Ectodermal cell (in vitro differentiated cells): ENCODE results near the gene PERM1.

Source experiments
- H3K27ac ChIP-seq: 2 replicates; pipeline ENCODE4 v1.7.0; 2013; ENCODE audit warnings: mild to moderate bottlenecking, low read depth, low read length; ENCODE audit not compliant: insufficient read depth, poor library complexity, severe bottlenecking
- H3K27me3 ChIP-seq: 2 replicates; pipeline ENCODE4 v1.7.0; 2013; ENCODE audit warnings: mild to moderate bottlenecking, low read length; ENCODE audit not compliant: insufficient read depth, control insufficient read depth, poor library complexity, severe bottlenecking
- H3K36me3 ChIP-seq: one replicate; pipeline ENCODE4 v1.7.0; 2013; ENCODE audit warnings: low read length; ENCODE audit not compliant: control insufficient read depth, insufficient read depth
- H3K4me1 ChIP-seq: one replicate; pipeline ENCODE4 v1.7.0; 2013; ENCODE audit warnings: low read length; ENCODE audit not compliant: control insufficient read depth, insufficient read depth
- H3K4me3 ChIP-seq: 2 replicates; pipeline ENCODE4 v1.7.0; 2013; ENCODE audit warnings: low read depth, low read length, control low read depth; ENCODE audit not compliant: insufficient read depth
- H3K9me3 ChIP-seq: 2 replicates; pipeline ENCODE4 v1.7.0; 2013; ENCODE audit warnings: mild to moderate bottlenecking, low read length, moderate library complexity; ENCODE audit not compliant: control insufficient read depth
- WGBS, 2 experiments: methylation state at CpG; one replicate each; pipeline ENCODE4 v1.1.7; 2013; ENCODE audit warnings: missing lambda C conversion rate in 2 of 2; 5-methylcytosine and 5-hydroxymethylcytosine counted together

PERM1 gene

DNA sequence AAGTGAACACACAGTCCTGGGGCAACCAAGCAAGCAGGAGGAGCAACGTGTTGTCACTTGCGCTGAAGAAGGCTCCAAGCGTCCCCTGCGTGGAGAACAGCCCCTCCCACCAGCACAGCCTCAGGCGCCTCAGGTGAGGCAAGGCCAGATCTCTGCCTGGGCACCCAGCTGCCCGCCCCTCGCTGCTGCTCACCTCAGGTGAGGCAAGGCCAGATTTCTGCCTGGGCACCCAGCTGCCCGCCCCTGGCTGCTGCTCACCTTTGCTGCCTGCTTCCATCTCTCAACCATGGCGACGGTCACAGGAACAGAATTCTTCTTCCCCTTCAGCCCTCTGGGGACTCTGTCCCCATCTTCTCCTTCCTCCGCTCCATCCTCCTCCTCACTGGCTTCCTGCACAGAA lies 25.3 kb downstream of the PERM1 start:
- 93 to 95% methylated on average over 11 of the region's 11 CpGs for WGBS, 2 experiments

GRCh38 chr1:955474-955873 lies 26.4 kb downstream of the PERM1 start:
- H3K36me3 ChIP-seq = peaks cover 34% of the 10 kb centered on the region

More for the DNA sequence above, 25.3 kb downstream of the PERM1 start:
- Histone ChIP-seq H3K27me3 (peaks cover 22% of the 10 kb centered on the region), H3K4me1 (no peaks in the 10 kb centered on the region), H3K9me3 (no peaks in the 10 kb centered on the region), H3K36me3 (peaks cover 30% of the 10 kb centered on the region), H3K4me3 (no peak overlapping the region), H3K27ac (no peak overlapping the region)

DNA sequence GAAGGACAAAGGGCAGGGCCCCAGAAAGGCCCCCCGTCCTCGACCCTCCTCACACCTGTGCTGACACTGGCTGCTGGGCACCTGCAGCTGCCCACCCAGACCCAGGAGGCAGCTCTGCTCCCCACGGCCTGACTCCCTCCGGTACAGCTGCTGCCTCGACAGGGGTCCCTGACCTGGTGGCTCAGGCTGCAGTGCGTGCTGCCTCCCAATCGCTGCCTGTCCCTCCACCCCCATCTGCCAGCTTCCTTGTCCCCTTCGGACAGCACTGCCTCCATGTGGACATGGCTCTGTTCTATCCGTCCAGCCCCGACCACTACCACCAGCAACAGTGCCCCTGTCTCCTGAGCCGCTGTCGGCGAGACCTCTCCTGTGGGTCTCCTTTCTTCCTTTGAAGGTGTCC lies 27.0 kb downstream of the PERM1 start:
- no peak overlapping the region for H3K4me3 ChIP-seq
- no peaks in the 10 kb centered on the region for H3K4me1 ChIP-seq
- 93 to 94% methylated on average over 13 of the region's 13 CpGs for WGBS, 2 experiments
- H3K36me3 ChIP-seq = peaks cover 39% of the 10 kb centered on the region
- H3K27ac ChIP-seq = no peak overlapping the region
- H3K9me3 ChIP-seq = no peaks in the 10 kb centered on the region
- peaks cover 8% of the 10 kb centered on the region for H3K27me3 ChIP-seq

More at GRCh38 chr1:955474-955873, 26.4 kb downstream of the PERM1 start:
- Histone ChIP-seq H3K9me3 (no peaks in the 10 kb centered on the region), H3K4me3 (no peak overlapping the region), H3K27me3 (peaks cover 13% of the 10 kb centered on the region), H3K27ac (no peak overlapping the region), H3K4me1 (no peaks in the 10 kb centered on the region)
- 94 to 96% methylated on average over 6 of the region's 6 CpGs for WGBS, 2 experiments

DNA sequence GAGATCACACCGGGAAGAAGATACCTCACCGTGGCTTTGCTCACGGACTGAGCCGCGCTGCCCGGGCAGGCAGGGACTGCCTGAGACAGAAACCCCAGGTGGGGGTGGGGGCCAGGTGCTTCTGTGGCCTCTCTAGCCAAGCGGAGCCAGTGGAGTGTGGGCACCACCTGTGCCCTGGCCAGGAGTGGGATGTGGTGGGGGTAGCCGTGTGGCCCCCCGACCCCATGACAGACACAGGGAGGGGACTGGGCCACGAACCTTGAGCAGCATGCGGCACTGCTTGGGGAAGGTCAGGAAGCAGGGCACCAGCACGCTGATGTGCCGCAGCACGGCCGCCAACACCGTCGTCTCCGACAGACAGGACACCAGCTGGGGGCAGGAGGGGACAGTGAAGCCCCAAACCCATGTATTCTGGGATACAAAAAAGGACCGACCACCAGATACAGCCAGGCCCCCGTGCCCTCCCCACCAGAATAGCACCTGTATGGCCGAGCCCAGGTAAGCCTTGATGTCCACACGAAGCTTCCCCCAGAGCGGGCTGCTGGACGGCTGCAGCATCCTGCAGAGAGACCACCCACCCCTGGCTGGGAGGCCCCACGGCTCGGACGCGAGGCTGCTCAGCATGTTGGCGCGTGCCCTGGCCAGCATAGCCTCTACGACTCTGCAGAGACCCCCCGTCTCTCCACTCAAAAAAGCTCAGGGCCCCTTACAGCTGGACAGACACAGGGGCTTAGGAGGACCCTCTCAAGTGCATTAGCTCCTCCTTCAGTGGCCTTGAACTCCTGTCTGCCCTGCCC lies 28.2 kb downstream of the PERM1 start:
- WGBS, 2 experiments = 92% methylated on average over 32 of the region's 32 CpGs
- Histone ChIP-seq H3K27me3 (no peaks in the 10 kb centered on the region), H3K4me3 (no peak overlapping the region), H3K4me1 (no peaks in the 10 kb centered on the region), H3K27ac (no peak overlapping the region), H3K9me3 (no peaks in the 10 kb centered on the region), H3K36me3 (peaks cover 44% of the 10 kb centered on the region)

DNA sequence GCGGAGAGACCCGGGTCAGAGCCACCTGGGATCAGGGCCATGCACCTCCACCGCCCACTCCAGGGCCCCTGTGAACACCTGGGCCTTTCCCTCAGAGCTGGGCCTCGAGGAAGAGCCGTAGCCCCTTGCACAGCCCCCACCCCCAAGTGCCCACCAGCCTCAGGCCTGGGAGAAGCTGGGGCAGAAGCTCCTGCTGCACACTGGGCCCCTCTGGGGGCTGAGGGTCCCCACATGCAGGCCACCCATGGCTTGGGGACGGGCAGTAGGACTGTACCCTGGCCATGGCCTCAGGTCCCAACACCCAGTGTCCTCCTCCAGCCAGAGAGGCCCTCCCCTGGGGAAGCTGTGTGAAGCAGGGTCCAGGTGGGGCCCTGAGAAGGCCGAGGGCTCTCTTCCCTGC lies 29.3 kb downstream of the PERM1 start:
- Histone ChIP-seq H3K36me3 (peaks cover 44% of the 10 kb centered on the region), H3K4me3 (no peak overlapping the region), H3K4me1 (no peaks in the 10 kb centered on the region), H3K9me3 (no peaks in the 10 kb centered on the region), H3K27me3 (no peaks in the 10 kb centered on the region), H3K27ac (no peak overlapping the region)
- WGBS, 2 experiments = 93 to 96% methylated on average over 7 of the region's 7 CpGs

DNA sequence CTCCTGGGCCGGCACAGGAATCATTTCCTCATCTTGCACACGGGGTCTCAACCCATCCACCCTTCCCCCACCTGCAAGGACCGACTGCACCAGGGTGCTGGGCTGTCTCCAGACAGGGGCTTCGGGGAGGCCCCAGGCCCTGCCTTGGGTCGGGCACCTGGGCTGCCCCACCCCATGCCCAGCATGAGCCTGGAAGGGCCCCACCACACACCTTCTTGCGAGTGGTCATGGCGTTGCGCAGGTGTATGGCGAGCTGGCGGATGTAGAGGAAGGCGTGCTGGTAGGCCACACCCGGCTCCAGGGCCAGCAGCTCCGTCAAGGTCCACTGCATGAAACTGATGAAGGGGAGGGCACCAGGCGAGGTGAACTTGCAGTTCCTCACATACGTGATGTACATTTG lies 29.7 kb downstream of the PERM1 start:
- Histone ChIP-seq H3K4me3 (no peak overlapping the region), H3K27ac (no peak overlapping the region), H3K27me3 (no peaks in the 10 kb centered on the region), H3K36me3 (peaks cover 44% of the 10 kb centered on the region), H3K9me3 (no peaks in the 10 kb centered on the region), H3K4me1 (no peaks in the 10 kb centered on the region)
- WGBS, 2 experiments = 96 to 97% methylated on average over 15 of the region's 15 CpGs

- 75% methylated on average over 6 of the region's 6 CpGs for WGBS, 2 experiments
- Histone ChIP-seq H3K27ac (no peak overlapping the region), H3K27me3 (no peaks in the 10 kb centered on the region), H3K4me1 (no peaks in the 10 kb centered on the region), H3K4me3 (no peak overlapping the region), H3K36me3 (peaks cover 47% of the 10 kb centered on the region), H3K9me3 (no peaks in the 10 kb centered on the region)
Measured at GRCh38 chr1:951364-951763, 30.5 kb downstream of the PERM1 start.

GRCh38 chr1:950881-951280 lies 31.0 kb downstream of the PERM1 start:
- H3K27me3 ChIP-seq = no peaks in the 10 kb centered on the region
- H3K27ac ChIP-seq = no peak overlapping the region
- no peaks in the 10 kb centered on the region for H3K9me3 ChIP-seq
- 94 to 97% methylated on average over 23 of the region's 23 CpGs for WGBS, 2 experiments
- H3K36me3 ChIP-seq = peaks cover 47% of the 10 kb centered on the region
- no peak overlapping the region for H3K4me3 ChIP-seq
- no peaks in the 10 kb centered on the region for H3K4me1 ChIP-seq

DNA sequence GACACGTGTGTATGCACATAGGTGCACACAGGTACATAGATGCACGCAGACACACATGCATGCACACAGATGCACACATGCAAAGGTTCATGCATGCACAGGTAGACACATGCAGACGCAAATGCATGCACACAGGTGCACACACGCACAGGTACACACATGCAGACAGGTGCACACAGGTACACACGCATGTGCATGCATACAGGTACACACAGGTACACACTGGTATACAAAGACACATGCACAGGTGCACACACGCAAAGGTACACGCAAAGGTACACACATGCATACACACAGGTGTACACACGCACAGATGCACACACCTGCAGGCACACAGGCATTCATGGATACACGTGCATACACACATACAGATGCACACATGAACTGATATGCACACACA lies 31.6 kb downstream of the PERM1 start:
- Histone ChIP-seq H3K27ac (no peak overlapping the region), H3K4me1 (no peaks in the 10 kb centered on the region), H3K4me3 (no peak overlapping the region), H3K9me3 (no peaks in the 10 kb centered on the region), H3K36me3 (peaks cover 41% of the 10 kb centered on the region), H3K27me3 (no peaks in the 10 kb centered on the region)
- 93 to 95% methylated on average over 9 of the region's 9 CpGs for WGBS, 2 experiments

DNA sequence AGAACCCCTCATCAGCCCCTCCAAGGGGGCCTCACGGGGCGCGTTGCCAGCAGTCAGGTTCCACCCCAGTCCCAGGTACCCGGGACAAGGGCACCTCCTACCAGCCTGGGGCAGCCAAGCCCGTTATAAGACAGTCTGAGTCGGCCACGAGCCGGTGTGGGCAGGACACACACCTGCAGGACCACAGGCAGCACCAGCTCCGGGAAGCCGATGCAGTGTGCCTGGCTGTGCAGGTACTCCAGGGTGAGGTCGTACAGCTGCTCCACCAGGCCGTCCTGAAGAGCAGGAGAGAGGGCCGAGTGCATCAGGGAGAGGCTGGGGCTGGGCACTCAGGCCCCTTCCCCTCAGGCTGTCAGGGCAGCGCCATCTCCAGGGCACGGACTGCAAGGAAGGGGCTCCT lies 33.9 kb downstream of the PERM1 start:
- Histone ChIP-seq H3K36me3 (peaks cover 23% of the 10 kb centered on the region), H3K9me3 (no peaks in the 10 kb centered on the region), H3K27me3 (peaks cover 12% of the 10 kb centered on the region), H3K4me1 (peaks cover under 1% of the 10 kb centered on the region), H3K4me3 (no peak overlapping the region), H3K27ac (no peak overlapping the region)
- 94 to 96% methylated on average over 15 of the region's 15 CpGs for WGBS, 2 experiments
